NAMALWA (cell line): ENCODE measurements around the gene MPRIP.
"Not testable (repeated sequence)": the region's sequence is repeated elsewhere in the genome, so short reads cannot be mapped to it uniquely, and the experiment has no call there.

Experiments
- DNase-seq: peaks from one replicate; pipeline ENCODE4 v3.0.0-alpha.2; 2015; ENCODE audit warnings: low spot score

The MPRIP gene

DNA sequence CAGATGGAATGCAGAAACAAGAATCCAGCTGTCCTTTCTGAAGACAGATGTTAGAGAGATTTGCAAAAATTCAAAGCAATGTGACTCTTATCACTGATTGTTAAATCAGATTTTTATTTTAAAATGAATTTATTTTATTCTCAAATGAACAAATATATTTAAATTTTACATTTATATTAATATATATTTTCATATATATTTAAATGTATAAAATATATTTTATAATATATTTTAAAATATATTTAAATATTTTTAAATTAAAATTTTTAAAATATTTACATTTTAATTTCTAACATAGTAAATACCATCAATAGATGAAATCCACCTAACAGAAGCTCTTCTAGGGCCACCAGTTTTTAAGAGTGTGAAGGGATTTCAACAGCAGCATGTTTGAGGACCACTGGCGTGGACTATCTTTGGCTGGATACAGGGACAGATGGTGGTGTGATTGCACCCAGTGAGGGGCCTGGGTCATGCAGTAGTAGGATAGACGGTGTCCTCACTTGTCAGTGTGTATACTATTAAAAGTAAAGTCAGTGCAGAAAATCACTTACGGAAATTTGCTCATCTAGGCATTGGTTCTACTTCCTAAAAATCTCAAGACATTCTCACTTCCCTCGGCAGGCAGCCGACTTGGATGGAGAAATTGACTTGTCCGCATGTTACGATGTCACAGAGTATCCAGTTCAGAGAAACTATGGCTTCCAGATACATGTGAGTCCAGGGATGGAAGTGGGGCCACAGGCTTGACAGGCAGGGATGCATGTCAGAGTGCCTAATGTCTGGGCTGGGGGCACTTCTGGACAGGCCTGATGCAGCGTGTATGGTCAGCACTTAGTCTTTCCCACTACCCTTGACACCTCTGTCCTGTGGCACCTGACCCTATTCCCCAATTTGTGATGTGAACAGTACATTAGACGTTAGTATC is 107.5 kb downstream of the MPRIP start:
- no peak for DNase-seq

GRCh38 chr17:17150448-17150800 is 108.2 kb downstream of the MPRIP start:
- DNase-seq = no peak

- DNase-seq = no peak
Observed at GRCh38 chr17:17151055-17151454, 108.8 kb downstream of the MPRIP start.

DNA sequence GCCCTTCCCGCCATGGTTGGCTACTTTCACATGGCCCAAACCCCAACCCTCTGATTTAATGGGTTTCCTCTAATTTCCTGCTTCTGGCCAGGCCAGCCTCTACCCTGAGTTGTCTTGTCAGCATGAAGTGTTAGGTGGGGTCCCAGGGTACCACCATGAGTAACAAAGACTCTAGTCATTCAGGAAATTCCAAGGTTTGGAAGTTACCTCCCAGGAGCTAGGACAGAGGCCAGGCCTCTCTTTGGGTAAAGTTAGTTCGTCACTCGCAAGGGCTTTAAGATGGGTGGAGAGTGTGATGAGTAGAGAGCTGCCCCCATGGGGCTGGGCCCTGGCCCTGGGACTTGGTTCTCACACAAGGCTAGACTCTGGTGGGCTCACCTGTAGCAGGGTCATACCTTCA is 109.3 kb downstream of the MPRIP start:
- DNase-seq = no peak

DNA sequence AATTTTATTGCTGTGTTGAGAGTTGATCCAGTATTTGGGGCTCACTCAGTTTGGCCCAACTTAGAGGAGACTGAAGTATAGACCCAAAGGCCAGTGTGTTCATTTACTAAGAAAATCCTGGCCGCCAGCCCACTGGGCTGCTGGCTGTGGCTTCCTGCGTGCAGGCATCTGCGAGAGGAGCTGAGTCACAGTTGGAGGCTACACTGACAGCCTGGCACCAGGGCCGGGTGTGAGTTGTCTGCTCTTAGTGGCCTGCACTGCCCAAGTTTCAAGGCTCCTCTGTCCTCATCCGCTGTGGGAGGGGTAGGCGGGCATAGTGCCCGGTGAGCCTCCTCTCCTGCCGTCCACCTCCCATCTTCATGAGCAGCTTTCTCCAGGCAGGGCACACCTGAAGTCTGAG is 109.7 kb downstream of the MPRIP start:
- DNase-seq = no peak

DNA sequence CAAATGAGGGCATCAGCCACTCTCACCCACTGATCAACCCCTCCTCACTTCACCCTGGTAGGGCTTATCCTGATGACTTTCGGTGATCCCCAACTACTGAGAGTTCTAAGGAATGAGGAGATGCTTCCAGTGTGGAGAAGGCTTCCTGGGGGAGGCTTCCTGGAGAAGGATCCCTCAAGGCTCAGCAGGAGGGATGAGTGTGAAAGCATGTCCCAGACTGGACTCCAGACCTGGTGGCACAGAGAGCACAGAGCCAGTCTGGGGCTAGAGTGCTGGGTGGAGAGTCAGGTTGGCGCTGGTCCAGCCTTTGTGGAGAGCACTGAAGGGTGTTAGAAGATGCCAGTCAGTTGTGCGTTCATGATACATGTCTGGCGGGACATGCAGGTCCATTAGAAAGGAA is 110.1 kb downstream of the MPRIP start:
- DNase-seq = no peak

DNA sequence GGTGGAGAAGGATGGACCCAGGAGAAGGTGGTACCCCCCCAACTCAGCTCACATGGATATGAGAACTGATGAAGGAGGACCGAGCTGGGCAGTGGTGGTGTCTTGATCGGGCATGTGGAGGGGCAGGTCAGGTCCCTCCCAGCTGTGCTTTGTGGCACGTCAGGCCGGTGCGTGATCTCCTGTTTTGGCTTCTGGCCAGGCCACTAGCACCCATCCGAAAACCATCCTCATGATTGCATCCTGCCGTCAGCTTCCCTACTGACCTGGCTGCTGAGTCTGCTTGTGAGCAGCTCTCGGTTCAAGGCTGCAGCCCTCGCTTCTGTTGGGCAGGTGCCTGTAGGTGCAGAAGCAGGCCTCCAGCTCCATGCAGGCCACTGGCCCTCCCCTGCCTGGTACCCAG is 110.8 kb downstream of the MPRIP start:
- no peak for DNase-seq

- DNase-seq = no peak
Observed at GRCh38 chr17:17153709-17154108, 111.5 kb downstream of the MPRIP start.

- no peak for DNase-seq
Observed at GRCh38 chr17:17154556-17154955, 112.3 kb downstream of the MPRIP start.

DNA sequence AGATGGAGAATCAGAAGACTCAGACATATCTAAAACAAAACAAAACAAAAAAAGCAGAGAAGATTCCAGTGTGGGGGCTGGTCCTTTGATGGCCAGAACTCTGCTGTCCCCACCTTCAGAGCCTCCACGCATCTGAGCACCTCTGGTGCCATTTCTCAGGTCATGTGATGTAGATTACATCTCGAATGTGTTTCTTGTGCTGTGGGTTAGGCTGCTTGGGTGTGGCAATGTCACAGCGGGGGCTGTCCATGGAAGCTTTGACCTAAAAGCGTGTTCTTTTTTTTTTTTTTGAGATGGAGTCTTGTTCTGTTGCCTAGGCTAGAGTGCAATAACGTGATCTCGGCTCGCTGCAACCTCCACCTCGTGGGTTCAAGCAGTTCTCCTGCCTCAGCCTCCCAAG is 112.7 kb downstream of the MPRIP start:
- DNase-seq = no peak

DNA sequence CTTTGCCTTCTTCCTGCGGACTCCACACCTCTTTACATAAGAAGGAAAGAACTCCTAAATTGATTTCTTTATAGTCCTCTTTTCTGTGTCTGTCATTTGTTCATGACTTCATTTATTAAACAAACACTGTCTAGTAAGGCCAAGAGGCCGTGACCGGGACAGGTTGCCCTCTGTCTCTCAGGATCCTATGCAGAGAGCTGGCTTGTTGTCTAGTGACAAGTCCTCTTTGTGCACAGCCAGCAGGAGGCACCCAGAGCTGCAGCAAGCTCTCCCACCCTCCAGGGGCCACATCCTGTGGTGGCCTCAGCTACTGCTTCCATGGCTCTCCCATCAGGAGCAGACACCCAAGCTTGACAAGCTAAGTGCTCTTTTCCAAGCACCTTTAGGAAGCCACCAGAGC is 113.3 kb downstream of the MPRIP start:
- no peak for DNase-seq

DNA sequence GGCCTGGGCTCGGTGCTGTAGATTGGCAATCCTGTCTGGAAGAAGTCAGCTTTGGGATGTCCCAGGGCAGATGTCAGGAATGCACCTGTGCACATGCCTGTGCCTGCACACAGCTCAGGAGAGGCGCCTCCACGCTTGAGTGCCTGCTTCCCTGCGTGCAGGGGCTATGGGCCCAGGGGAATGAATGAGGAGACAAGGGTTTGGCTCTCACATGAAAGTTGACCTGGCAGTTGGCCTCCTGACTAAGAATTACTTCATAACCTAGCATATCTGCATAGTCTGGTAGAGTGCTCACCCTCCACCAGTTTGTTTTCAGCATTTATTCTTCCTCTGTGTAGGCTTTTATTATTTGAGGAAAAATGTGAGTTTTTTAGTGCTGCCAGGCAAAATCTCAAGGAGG is 113.8 kb downstream of the MPRIP start:
- no peak for DNase-seq

DNA sequence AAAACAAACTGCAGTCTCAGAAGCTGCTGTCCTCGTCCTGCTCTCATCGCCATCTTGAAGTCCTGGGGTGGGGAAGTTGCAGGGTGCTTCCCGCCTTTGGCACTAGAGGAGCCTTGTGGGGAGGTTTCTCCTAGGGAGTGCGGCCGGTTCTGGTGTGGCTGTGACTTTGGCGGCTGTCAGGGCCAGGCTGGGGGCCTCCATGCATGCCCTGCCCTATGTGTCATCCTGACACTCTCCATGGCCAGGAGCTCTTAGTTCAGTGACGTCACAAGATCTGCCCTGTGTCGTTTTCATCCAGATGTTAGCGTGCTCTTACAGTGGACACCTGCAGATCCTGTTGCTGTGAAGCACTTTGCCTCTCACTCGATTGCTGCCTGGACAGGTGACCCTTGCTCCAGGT is 114.3 kb downstream of the MPRIP start:
- no peak for DNase-seq

DNA sequence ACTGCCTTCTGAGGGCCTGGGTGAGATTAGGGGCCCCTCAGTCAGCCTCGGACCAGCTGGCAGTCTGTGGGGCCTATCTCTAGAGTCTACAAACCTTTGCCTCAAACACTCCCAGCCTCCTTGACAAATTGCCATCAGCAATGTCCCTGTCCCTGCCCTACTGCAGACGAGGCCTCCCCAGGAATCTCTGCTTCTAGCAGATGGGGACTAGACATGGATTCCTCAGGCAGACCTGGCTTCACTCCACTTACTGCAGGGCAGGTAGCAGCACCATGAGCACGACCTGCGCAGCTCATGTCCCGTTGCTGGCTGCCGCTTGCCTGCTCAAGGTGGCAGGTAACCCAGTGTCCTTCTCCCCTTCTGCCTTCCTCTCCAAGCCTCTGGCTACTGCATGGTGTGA is 114.8 kb downstream of the MPRIP start:
- no peak for DNase-seq

DNA sequence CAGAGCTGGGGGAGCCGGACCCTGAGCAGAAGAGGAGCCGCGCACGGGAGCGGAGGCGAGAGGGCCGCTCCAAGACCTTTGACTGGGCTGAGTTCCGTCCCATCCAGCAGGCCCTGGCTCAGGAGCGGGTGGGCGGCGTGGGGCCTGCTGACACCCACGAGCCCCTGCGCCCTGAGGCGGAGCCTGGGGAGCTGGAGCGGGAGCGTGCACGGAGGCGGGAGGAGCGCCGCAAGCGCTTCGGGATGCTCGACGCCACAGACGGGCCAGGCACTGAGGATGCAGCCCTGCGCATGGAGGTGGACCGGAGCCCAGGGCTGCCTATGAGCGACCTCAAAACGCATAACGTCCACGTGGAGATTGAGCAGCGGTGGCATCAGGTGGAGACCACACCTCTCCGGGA is 116.2 kb downstream of the MPRIP start:
- not testable (repeated sequence) for DNase-seq

DNA sequence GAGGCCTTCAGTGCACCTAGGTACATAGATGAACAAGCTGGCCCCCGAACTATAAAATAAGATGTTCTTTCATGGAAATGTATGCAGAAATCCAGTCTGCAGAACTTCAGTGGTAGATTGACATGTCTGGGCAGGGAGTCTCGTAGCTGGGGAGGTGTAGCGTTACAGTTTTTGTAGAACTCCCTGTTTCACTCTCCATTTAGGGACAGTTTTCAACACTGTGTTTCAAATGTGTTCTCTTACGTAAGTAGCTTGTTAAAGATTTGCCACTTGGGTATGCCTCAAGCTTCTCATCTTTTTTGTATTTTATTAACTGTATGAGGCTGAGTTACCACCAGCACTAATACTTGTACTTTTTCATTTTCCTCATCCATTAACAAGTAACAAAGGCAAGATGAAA is 117.3 kb downstream of the MPRIP start:
- no peak for DNase-seq

- no peak for DNase-seq
Observed at GRCh38 chr17:17161121-17161520, 118.9 kb downstream of the MPRIP start.

DNA sequence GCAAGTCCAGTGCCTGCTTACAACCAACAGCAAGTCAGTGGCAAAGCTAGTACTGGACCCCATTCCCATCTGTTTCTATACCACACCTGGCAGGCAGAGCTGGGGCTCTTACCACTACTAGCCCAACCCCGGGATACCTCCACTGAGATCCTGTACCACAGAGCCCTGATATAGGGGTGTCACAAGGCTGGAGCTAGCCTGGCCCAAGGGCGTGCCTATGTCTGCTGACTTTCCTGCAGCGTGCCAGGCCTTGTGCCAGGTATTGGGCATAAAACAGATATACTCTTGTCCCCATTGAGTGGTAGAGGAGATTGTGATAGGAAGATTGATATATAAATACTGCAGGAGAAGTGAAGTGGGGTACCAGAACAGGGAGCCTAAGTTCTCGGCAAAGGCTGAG is 119.5 kb downstream of the MPRIP start:
- DNase-seq = no peak

GRCh38 chr17:17164156-17164555 is 121.9 kb downstream of the MPRIP start:
- DNase-seq = no peak

DNA sequence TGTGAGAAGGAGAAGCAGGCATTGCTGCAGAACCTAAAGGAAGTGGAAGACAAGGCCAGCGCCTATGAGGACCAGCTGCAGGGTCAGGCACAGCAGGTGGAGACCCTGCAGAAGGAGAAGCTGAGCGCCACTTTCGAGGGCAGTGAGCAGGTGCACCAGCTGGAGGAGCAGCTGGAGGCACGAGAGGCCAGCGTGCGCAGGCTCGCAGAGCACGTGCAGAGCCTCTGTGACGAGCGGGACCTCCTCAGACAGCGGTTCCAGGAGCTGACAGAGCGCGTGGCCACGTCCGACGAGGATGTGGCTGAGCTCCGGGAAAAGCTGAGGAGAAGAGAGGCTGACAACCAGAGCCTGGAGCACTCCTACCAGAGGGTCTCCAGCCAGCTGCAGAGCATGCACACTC is 122.4 kb downstream of the MPRIP start:
- no peak for DNase-seq

DNA sequence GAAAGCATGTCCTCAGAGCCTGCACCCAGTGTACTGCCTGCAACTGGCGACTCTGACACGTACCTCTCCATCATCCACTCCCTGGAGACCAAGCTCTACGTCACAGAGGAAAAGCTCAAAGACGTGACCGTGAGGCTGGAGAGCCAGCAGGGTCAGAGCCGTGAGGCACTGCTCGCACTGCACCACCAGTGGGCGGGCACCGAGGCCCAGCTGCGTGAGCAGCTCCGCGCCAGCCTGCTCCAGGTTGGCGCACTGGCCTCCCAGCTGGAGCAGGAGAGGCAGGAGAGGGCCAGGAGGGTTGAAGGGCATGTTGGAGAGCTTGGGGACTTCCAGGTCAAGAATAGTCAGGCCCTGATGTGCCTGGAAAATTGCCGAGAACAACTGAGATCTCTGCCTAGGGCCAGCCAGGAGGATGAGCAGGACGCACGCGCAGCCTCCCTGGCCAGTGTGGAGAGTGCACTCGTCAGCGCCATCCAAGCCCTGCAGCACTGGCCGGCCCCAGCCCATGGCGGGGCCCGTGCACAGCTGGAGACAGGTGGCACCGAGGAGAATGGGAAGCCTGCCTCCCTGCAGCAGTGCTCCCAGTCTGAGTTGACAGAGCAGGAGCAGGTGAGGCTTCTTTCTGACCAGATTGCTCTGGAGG is 123.5 kb downstream of the MPRIP start:
- DNase-seq = no peak

DNA sequence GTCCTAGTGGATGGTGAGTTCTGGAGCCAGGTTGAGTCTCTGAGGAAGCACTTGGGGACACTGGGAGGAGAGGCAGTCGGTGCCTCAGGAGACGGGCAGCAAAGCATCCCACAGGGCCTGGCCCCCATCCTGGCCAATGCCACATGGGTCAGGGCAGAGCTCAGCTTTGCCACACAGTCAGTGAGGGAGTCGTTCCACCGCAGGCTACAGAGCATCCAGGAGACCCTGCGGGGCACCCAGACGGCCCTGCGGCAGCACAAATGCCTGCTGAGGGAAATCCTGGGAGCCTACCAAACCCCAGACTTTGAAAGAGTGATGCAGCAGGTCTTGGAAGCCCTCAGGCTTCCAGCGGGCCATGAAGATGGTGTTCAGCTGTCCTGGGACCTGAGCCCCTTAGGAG is 124.2 kb downstream of the MPRIP start:
- DNase-seq = no peak

- no peak for DNase-seq
Observed at GRCh38 chr17:17167356-17167755, 125.1 kb downstream of the MPRIP start.

DNA sequence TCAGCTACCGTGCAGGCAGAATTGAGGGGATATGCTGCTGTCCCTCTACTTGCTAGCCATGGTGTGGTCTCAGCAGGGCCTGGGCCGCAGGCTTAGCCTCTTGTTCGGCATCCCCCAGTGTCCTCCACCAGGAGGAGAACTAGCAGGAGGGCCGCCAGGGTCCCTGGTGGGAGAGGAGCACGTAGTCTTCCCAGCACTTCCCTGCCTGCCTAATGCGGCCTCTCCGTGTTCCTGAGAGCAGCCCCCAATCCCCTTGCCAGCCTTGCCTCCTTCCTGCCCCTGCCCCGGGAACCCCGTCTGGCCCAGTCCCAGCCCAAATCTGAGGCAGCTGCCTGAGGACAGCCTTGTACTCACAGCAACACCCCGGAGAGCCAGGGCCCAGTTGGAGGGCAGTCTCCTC is 125.7 kb downstream of the MPRIP start:
- DNase-seq = no peak
